ENCODE measurements around the gene NXNL1. TPM values are rescaled to one million over a fixed set of nuclear protein-coding genes. Genes with fewer than 3 reads are reported as not detected.

The NXNL1 gene
- total and polyA plus RNA-seq, 9 of the 15 experiments (the other 6 are each of a cell fraction or from before 2014, with no cell fraction given) = not detected

DNA sequence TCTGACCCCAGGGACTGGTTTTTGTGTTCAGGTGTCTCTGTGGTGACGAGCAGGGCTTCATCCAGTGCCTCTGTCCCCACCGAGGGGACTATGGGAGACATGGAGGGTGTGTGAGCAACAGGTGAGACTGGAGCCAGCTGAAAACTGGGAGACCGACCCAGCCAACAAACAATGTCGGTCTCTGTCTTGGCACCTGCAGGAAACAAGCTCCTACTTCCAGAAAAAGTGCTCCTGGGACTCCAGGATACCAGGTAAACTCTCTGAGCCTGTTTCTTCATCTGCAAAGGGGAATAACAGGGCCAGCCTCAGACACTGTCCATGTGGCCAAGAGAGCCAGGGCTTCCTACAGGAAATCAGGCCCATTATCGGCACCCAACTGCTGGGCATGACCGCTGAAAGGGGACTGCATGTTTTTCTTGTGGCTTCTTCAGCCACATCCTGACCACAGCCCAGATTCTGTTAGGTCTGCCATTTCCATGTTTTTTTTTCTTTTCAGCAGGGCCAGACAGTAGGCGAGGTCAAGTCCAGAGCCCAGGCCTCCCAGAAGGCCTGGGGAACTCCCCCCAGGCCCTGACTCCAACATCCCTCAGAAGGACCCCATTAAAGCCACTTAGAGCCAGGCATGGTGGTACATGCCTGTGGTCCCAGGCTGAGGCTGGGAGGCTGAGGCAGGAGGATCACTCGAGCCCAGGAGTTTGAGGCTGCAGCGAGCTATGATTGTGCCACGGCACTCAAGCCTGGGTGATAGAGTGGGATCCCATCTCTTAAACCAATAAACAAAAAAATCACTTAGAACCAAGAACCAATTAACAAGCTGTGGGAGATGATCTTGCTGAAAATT, 54.5 kb downstream of the NXNL1 start (continued):
- TF ChIP-seq FOXA3 (CRISPR knock-in tag; conservative IDR thresholded peaks at IDR 0.05 in 1 of 2, IDR thresholded peaks at IDR 0.05 in 1 of 2) (0 out of 4 replicates have a peak, but pooled peaks of 1 of the 2 experiments have one; percentile 12), CBFA2T3 (IDR thresholded peaks at IDR 0.05) (peak; percentile 27; the same call in 1 of the 2 replicates), MAX (CRISPR knock-in tag; IDR thresholded peaks at IDR 0.05) (no peak), KAT7 (CRISPR knock-in tag; IDR thresholded peaks at IDR 0.05; ENCODE audit: borderline replicate concordance) (peak; percentile 27; the same call in 1 of the 2 replicates), CUX1 (CRISPR knock-in tag; IDR thresholded peaks at IDR 0.05) (no peak), TCF3 (CRISPR knock-in tag; IDR thresholded peaks at IDR 0.05) (peak; percentile 46), MGA (IDR thresholded peaks at IDR 0.05) (0 out of 2 replicates have a peak, but pooled peaks have one; percentile 39), RNF2 (IDR thresholded peaks at IDR 0.05) (0 out of 2 replicates have a peak, but pooled peaks have one; percentile 24)
